Tibial nerve (tissue), 3 donors: Measurements from ENCODE around the gene MYO3B.

ENCODE experiments used
- POLR2A ChIP-seq, 2 donors: fragments of 450-650 bp; IDR thresholded peaks; one replicate each; pipeline ENCODE4 v1.6.1; 2017; ENCODE audit warnings: antibody characterized with exemption in 2 of 2, mild to moderate bottlenecking in 2 of 2, moderate library complexity in 2 of 2
- TF ChIP-seq, protein P1 (sequence below), 5 experiments: fragments of 200-600 bp in 3 of 5; fragments of 450-650 bp in 2 of 5; sonication (generic) in 3 of 5; IDR thresholded peaks; one replicate each; pipeline ENCODE4 v1.5.1; 2016 to 2019; ENCODE audit warnings: antibody characterized with exemption in 5 of 5, mild to moderate bottlenecking in 3 of 5, moderate library complexity in 2 of 5

DNA sequence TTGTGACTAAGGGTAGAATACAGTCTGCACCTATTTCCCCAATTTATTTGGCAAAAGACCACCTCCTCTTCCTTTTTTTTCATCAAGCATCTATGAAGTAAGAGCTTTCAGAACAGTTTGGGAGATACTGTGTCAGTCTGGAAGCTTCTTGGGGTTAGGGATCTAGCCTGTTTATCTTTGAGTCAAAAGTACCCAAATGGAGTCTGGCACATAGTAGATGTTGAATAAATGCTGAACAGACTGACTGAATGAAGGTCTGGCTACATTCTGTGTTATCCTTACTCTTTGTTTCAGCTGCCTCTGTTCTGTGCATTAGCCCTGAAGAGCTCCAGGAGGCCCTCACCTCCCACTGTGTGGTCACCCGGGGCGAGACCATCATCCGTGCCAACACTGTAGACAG, 223.2 kb downstream of the MYO3B start:
- TF ChIP-seq POLR2A (IDR thresholded peaks at IDR 0.05): no peak
- TF ChIP-seq, protein P1, sequence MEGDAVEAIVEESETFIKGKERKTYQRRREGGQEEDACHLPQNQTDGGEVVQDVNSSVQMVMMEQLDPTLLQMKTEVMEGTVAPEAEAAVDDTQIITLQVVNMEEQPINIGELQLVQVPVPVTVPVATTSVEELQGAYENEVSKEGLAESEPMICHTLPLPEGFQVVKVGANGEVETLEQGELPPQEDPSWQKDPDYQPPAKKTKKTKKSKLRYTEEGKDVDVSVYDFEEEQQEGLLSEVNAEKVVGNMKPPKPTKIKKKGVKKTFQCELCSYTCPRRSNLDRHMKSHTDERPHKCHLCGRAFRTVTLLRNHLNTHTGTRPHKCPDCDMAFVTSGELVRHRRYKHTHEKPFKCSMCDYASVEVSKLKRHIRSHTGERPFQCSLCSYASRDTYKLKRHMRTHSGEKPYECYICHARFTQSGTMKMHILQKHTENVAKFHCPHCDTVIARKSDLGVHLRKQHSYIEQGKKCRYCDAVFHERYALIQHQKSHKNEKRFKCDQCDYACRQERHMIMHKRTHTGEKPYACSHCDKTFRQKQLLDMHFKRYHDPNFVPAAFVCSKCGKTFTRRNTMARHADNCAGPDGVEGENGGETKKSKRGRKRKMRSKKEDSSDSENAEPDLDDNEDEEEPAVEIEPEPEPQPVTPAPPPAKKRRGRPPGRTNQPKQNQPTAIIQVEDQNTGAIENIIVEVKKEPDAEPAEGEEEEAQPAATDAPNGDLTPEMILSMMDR (IDR thresholded peaks at IDR 0.05): no peak
